Mucosa of descending colon (tissue), 3 donors: ENCODE measurements around the gene CACNG1. TPM values are rescaled to one million over a fixed set of nuclear protein-coding genes. Genes with fewer than 3 reads are reported as not detected.
"Not testable (repeated sequence)": the region's sequence is repeated elsewhere in the genome, so short reads cannot be mapped to it uniquely, and the experiment has no call there.

Source experiments
- ATAC-seq: fragments of 200-7000 bp; cut with Tn5 transposase; one replicate; pipeline ENCODE4 v1.9.1; 2020; ENCODE audit warnings: mild to moderate bottlenecking, moderate library complexity
- DNase-seq, 3 donors: peaks; one replicate each; pipeline ENCODE4 v3.0.0-alpha.2; 2020
- H3K36me3 ChIP-seq: fragments of 200-600 bp; one replicate; pipeline ENCODE4 v1.8.0; 2021; ENCODE audit warnings: low read depth, mild to moderate bottlenecking
- H3K4me1 ChIP-seq: fragments of 200-600 bp; one replicate; pipeline ENCODE4 v1.8.0; 2021; ENCODE audit warnings: low read depth, mild to moderate bottlenecking
- H3K4me3 ChIP-seq: fragments of 200-600 bp; one replicate; pipeline ENCODE4 v1.8.0; 2021; ENCODE audit warnings: mild to moderate bottlenecking
- H3K9me3 ChIP-seq: fragments of 200-600 bp; one replicate; pipeline ENCODE4 v1.8.0; 2021; ENCODE audit warnings: mild to moderate bottlenecking
- intact Hi-C, 2 donors: fragments of 100-400 bp; cut with DNase I in 1 of 2; cut with micrococcal nuclease in 1 of 2; formaldehyde crosslinking; loops; one replicate each; pipeline versions ENCODE4 v1.11.0 to v1.11.1; 2022; cut with DNase I, micrococcal nuclease
- total RNA-seq, 3 donors: library from RNA; stranded (reverse); fragmentation: NEBNext Ultra II Directional in 2 of 3; extraction: Animal tissue kit (Norgen Biotek cat#: 25700) in 2 of 3; gene quantifications; one replicate each; pipeline versions ENCODE4 v1.2.1 to v1.2.4, GENCODE V29; 2021 to 2023
- TF ChIP-seq, protein P1 (sequence below): fragments of 200-600 bp; IDR thresholded peaks from one replicate; pipeline ENCODE4 v1.8.0; 2022; ENCODE audit warnings: antibody characterized with exemption, mild to moderate bottlenecking
- donor health status: DM: no; HTN: no; CAD: no; lungs with moderate emphysema.
- donor health status: DM: no; HTN: no; CAD: no.
- donor health status: DM: no; HTN: yes; CAD: no.

CACNG1 gene
- total RNA-seq, 3 donors from 2014 or later = not detected

DNA sequence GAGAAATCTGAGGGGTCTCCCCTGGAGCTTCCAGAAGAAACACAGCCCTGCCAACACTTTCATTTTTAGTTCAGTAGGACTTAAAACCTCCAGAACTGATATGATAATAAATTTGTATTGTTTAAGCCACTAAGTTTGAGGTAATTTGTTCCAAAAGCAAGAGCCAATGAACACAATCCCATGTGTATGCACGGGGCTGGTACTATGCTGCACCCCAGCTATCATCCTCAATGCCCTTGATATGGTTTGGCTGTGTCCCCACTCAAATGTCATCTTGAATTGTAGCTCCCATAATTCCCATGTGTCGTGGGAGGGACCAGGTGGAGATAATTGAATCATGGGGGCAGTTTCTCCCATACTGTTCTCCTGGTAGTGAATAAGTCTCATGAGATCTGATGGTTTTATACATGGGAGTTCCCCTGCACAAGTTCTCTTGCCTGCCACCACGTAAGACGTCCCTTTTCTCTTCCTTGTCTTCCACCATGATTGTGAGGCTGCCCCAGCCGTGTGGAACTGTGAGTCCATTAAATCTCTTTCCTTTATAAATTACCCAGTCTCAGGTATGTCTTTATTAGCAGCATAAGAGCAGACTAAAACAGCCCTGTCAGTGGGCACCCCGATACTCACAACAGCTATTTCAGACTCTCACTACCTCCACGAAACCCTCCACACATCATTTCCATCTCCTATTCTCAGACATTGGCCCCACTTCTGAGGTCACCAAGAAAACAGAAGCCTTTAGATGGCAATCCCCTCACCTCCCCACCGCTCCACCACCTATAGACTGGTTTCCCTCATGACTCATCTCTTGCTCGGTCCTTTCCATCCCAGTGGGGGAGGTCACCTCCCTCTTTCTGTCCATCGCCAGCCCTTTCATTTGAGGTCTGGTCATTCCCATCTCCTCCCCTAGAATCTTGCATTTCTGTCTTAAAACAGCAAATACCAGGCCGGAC is 8.9 kb upstream of the CACNG1 start:
- Histone ChIP-seq H3K4me3 (no peak overlapping the region), H3K4me1 (no peaks in the 10 kb centered on the region), H3K36me3 (no peaks in the 10 kb centered on the region), H3K9me3 (no peaks in the 10 kb centered on the region)
- no peak for DNase-seq
- ATAC-seq = no peak
- intact Hi-C loops = no loop called here
- TF ChIP-seq, protein P1, sequence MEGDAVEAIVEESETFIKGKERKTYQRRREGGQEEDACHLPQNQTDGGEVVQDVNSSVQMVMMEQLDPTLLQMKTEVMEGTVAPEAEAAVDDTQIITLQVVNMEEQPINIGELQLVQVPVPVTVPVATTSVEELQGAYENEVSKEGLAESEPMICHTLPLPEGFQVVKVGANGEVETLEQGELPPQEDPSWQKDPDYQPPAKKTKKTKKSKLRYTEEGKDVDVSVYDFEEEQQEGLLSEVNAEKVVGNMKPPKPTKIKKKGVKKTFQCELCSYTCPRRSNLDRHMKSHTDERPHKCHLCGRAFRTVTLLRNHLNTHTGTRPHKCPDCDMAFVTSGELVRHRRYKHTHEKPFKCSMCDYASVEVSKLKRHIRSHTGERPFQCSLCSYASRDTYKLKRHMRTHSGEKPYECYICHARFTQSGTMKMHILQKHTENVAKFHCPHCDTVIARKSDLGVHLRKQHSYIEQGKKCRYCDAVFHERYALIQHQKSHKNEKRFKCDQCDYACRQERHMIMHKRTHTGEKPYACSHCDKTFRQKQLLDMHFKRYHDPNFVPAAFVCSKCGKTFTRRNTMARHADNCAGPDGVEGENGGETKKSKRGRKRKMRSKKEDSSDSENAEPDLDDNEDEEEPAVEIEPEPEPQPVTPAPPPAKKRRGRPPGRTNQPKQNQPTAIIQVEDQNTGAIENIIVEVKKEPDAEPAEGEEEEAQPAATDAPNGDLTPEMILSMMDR = no peak

DNA sequence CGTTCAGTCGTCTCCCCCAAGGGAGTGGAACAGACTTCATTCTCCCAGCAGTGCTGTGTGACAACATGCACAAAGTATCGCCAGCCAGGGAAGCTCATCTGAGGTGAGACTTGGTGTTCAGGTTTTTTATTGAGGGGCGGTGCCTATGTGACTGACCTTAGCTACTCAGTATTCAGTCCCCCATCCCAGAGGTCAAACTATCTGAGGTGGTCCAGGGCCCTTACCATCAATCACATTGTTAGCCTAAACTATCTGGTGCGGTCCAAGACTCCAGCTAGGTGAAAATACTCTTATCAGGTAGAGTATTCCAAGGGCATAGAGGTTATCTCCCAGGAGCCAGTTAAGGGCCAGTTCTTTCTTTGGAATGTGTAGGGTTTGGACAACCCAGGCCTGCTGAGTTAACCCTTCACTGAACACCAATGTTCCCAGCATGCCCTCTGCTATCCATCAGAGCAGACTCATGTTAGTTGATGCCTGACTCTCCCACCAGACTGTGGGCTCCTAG is 5.4 kb upstream of the CACNG1 start:
- TF ChIP-seq, protein P1 = no peak
- intact Hi-C loops = no loop called here
- Histone ChIP-seq H3K4me3 (no peak overlapping the region), H3K9me3 (no peaks in the 10 kb centered on the region), H3K36me3 (no peaks in the 10 kb centered on the region), H3K4me1 (no peaks in the 10 kb centered on the region)
- ATAC-seq (no peak), DNase-seq (no peak)

DNA sequence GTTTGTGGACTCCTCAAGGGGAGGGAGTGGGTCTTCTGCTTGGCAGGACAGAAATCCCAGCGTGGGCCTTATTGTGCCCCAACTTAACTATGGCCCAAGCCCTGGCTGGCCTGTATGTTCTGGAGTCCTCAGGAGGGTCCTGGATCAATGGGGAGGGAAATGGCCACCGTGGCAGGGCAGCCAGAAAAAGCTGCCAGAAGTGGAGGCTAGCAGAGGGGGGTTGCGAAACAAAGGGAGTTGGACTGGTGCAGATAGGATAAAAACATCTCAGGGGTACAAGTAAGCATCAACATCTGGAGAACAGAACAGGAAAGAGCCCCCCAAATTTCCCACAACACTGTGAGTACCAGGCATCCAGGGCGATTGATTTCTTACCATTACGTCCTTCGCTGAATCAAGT is 3.7 kb upstream of the CACNG1 start:
- TF ChIP-seq, protein P1 = no peak
- Histone ChIP-seq H3K36me3 (no peaks in the 10 kb centered on the region), H3K4me3 (no peak overlapping the region), H3K9me3 (no peaks in the 10 kb centered on the region), H3K4me1 (no peaks in the 10 kb centered on the region)
- DNase-seq (no peak), ATAC-seq (no peak)
- intact Hi-C loops = no loop called here

DNA sequence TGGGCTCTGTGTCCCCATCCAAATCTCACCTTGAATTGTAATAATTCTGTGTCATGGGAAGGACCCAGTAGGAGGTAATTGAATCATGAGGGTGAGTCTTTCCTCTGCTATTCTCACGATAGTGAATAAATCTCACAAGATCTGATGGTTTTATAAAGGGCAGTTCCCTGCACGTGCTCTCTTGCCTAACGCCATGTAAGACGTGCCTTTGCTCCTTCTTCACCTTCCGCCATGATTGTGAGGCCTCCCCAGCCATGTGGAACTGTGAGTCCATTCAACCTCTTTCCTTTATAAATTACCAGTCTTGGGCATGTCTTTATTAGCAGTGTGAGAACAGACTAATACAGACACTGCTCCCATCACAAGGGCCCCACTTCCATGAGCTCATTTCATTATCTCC is 3.2 kb upstream of the CACNG1 start:
- H3K4me3 ChIP-seq, H3K9me3 ChIP-seq, H3K4me1 ChIP-seq, ATAC-seq, DNase-seq, H3K36me3 ChIP-seq, intact Hi-C loops: not testable (repeated sequence)

DNA sequence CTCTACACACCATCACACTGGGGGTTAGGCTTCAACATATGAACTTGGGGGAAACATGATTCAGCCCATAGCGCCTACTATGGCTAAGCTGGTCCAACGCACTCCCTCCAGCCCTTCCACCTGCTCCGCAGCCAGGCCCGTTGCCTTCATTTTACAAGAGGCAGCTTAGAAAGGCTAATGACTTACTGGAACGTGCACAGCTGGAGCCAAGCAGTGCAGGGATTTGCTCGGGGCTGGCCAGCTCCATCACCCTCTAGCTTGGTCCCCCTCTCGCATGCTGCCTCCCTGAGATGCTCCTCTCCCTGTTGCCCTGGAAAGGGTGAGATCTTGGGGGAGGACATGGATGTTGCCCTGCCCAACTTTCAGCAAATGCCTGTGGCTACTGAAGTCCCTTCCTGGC is 2.8 kb upstream of the CACNG1 start:
- Histone ChIP-seq H3K9me3 (no peaks in the 10 kb centered on the region), H3K4me3 (no peak overlapping the region), H3K36me3 (no peaks in the 10 kb centered on the region), H3K4me1 (peaks cover 3% of the 10 kb centered on the region)
- DNase-seq = no peak
- intact Hi-C loops = no loop called here
- TF ChIP-seq, protein P1 = no peak
- no peak for ATAC-seq
